A549 (cell line): ENCODE measurements around the gene CCDC43. TPM values are rescaled to one million over a fixed set of nuclear protein-coding genes. Genes with fewer than 3 reads are reported as not detected.

Source experiments
- ATAC-seq, 2 experiments: fragments of 200-7000 bp in 1 of 2; fragments of >200 bp in 1 of 2; cut with Nextera tagmentation in 1 of 2; cut with Tn5 transposase in 1 of 2; 3 replicates each; pipeline versions ENCODE4 v1.8.0 to v1.9.1; 2018 to 2020; ENCODE audit warnings: mild to moderate bottlenecking in 1 of 2, moderate library complexity in 1 of 2
- CTCF ChIA-PET: fragments of 300-600 bp; sonication (Branson Sonifier 250); formaldehyde crosslinking; extraction: SDS; loops from one replicate; lab custom pipeline; 2021; ENCODE audit warnings: antibody characterized with exemption, inconsistent platforms; lab: Yijun Ruan, JAX
- POLR2A ChIA-PET: fragments of 350-600 bp; formaldehyde crosslinking; extraction: SDS; loops from one replicate; lab custom pipeline; 2021; ENCODE audit warnings: antibody characterized with exemption, inconsistent platforms; lab: Yijun Ruan, JAX
- DNase-seq, 2 experiments: peaks; one replicate each; pipeline versions ENCODE4 v3.0.0 to v3.0.0-alpha.2; 2011 to 2016; ENCODE audit warnings: low read depth in 1 of 2, low spot score in 1 of 2
- FAIRE-seq: peaks from 2 replicates; lab custom pipeline; 2011; peaks lifted over from hg19 to GRCh38; lab: Jason Lieb, UNC
- H3K27ac ChIP-seq, 2 experiments: fragments of >200 bp; sonication (Bioruptor Twin); formaldehyde crosslinking; 3 replicates each; pipeline ENCODE4 v1.5.1; 2016 to 2017
- H3K4me1 ChIP-seq: fragments of >200 bp; sonication (Bioruptor Twin); formaldehyde crosslinking; 3 replicates; pipeline ENCODE4 v1.6.1; 2016
- H3K4me2 ChIP-seq: fragments of >200 bp; sonication (Bioruptor Twin); formaldehyde crosslinking; 3 replicates; pipeline ENCODE4 v1.6.1; 2016
- H3K4me3 ChIP-seq: fragments of >200 bp; sonication (Bioruptor Twin); formaldehyde crosslinking; 3 replicates; pipeline ENCODE4 v1.5.1; 2016
- H3K9me3 ChIP-seq: fragments of >200 bp; sonication (Bioruptor Twin); formaldehyde crosslinking; 3 replicates; pipeline ENCODE4 v1.6.1; 2016
- BHLHE40 ChIP-seq: IDR thresholded peaks from 2 replicates; pipeline ENCODE4 v1.6.1; 2012; ENCODE audit warnings: low read depth, low read length, inconsistent platforms
- CBX2 ChIP-seq: fragments of 200-600 bp; sonication (generic); IDR thresholded peaks from 2 replicates; pipeline ENCODE4 v1.6.1; 2016; ENCODE audit warnings: low read depth, mild to moderate bottlenecking, borderline replicate concordance
- CBX8 ChIP-seq: fragments of 200-600 bp; sonication (generic); IDR thresholded peaks from 2 replicates; pipeline ENCODE4 v1.6.1; 2016
- CEBPB ChIP-seq, 2 experiments: fragments of >200 bp in 1 of 2; sonication (Bioruptor Twin) in 1 of 2; formaldehyde crosslinking in 1 of 2; IDR thresholded peaks; 2 replicates each; pipeline ENCODE4 v1.6.1; 2012 to 2016
- HDAC2 ChIP-seq: fragments of 200-600 bp; sonication (generic); IDR thresholded peaks from 2 replicates; pipeline ENCODE4 v1.6.1; 2016
- HOXA7 ChIP-seq: fragments of 250-450 bp; sonication (Bioruptor Pico); IDR thresholded peaks from 2 replicates; pipeline ENCODE4 v1.5.0; 2020; ENCODE audit warnings: mild to moderate bottlenecking, moderate library complexity
- HOXB13 ChIP-seq: fragments of 250-450 bp; sonication (Bioruptor Pico); IDR thresholded peaks from 2 replicates; pipeline ENCODE4 v1.5.0; 2020; ENCODE audit warnings: low read depth, mild to moderate bottlenecking, moderate library complexity
- KDM5A ChIP-seq: fragments of 200-600 bp; sonication (generic); IDR thresholded peaks from 2 replicates; pipeline ENCODE4 v1.6.1; 2016; ENCODE audit warnings: antibody characterized with exemption, mild to moderate bottlenecking
- MAFK ChIP-seq: fragments of 450-650 bp; IDR thresholded peaks from 2 replicates; pipeline ENCODE4 v1.6.1; 2014; ENCODE audit not compliant: partially characterized antibody
- MAX ChIP-seq: IDR thresholded peaks from 2 replicates; pipeline ENCODE4 v1.6.1; 2012
- MAZ ChIP-seq: fragments of 150-350 bp; IDR thresholded peaks from 2 replicates; pipeline ENCODE4 v1.6.1; 2014; ENCODE audit warnings: antibody characterized with exemption, low read depth, low read length, borderline replicate concordance
- MYC ChIP-seq: IDR thresholded peaks from 2 replicates; pipeline ENCODE4 v1.6.1; 2012; ENCODE audit warnings: mild to moderate bottlenecking, inconsistent platforms, low read length, improper control_type of control experiment, borderline replicate concordance
- NR3C1 ChIP-seq: fragments of >200 bp; sonication (Bioruptor Twin); formaldehyde crosslinking; IDR thresholded peaks from 3 replicates; pipeline ENCODE4 v1.6.1; 2017
- PBX3 ChIP-seq: IDR thresholded peaks from 2 replicates; pipeline ENCODE4 v1.6.1; 2012
- POLR2A ChIP-seq: IDR thresholded peaks from 2 replicates; pipeline ENCODE4 v1.6.1; 2012; ENCODE audit warnings: mild to moderate bottlenecking, low read length
- RAD21 ChIP-seq, 2 experiments: fragments of >200 bp in 1 of 2; sonication (Bioruptor Twin) in 1 of 2; formaldehyde crosslinking in 1 of 2; IDR thresholded peaks in 1 of 2; conservative IDR thresholded peaks in 1 of 2; 2 replicates in 1 of 2; 3 replicates in 1 of 2; pipeline ENCODE4 v1.6.1; 2012 to 2018; ENCODE audit warnings: inconsistent platforms in 1 of 2
- RARB ChIP-seq: fragments of 250-450 bp; sonication (Bioruptor Pico); IDR thresholded peaks from 2 replicates; pipeline ENCODE4 v1.8.0; 2021; ENCODE audit warnings: mild to moderate bottlenecking, moderate library complexity
- RCOR1 ChIP-seq: fragments of 150-350 bp; IDR thresholded peaks from 2 replicates; pipeline ENCODE4 v1.6.1; 2014; ENCODE audit warnings: antibody characterized with exemption, low read length, low read depth
- REST ChIP-seq: fragments of 200-600 bp; sonication (generic); IDR thresholded peaks from 2 replicates; pipeline ENCODE4 v1.6.1; 2016; ENCODE audit warnings: antibody characterized with exemption, mild to moderate bottlenecking, moderate library complexity
- ZC3H11A ChIP-seq: fragments of 450-650 bp; IDR thresholded peaks from 2 replicates; pipeline ENCODE4 v1.6.1; 2014; ENCODE audit warnings: antibody characterized with exemption, mild to moderate bottlenecking
- WGBS: methylation state at CpG from one replicate; pipeline ENCODE4 v1.1.6; 2017; ENCODE audit errors: missing lambda C conversion rate; 5-methylcytosine and 5-hydroxymethylcytosine counted together
- polyA plus RNA-seq, 4 experiments: library from polyadenylated mRNA; depleted of rRNA in 3 of 4; stranded (reverse); fragments of >200 nt; fragmentation: RNase III in 1 of 4; extraction: RNeasy Plus Mini Kit Qiagen cat#74134 plus additional on column Dnase treatment in 1 of 4; gene quantifications; 2 replicates in 3 of 4; 3 replicates in 1 of 4; pipeline ENCODE4 v1.2.3, GENCODE V29; 2011 to 2017
- TF ChIP-seq, protein P1 (sequence below): fragments of 150-350 bp; IDR thresholded peaks from 2 replicates; pipeline ENCODE4 v1.6.1; 2014; ENCODE audit warnings: low read depth, mild to moderate bottlenecking, low read length

The CCDC43 gene
- polyA plus RNA-seq, 2 of the 4 experiments (the other 2 are of a cell fraction): 34.3 to 37.3 TPM

GRCh38 chr17:44688675-44689476 is 700 bp downstream of the CCDC43 start:
- H3K27ac ChIP-seq: peak overlapping the region; percentile 80 to 92
- ChIA-PET CTCF (interaction anchor here (0.9 to 3.2 kb wide), 4 partner anchors 10 to 155 kb away, joined by 3 to 24 read pairs (median 3); no protein-coding TSS in a partner anchor), POLR2A (interaction anchor here (0.8 to 2.3 kb wide), 5 partner anchors 14 to 87 kb away, joined by 3 to 13 read pairs (median 4); partner anchors contain the start of gene DBF4B)
- H3K4me2 ChIP-seq: peak overlapping the region; percentile 92
- TF ChIP-seq REST (0 out of 2 replicates have a peak, but pooled peaks have one; percentile 17), PBX3 (no peak)
- WGBS: 9% methylated on average over 13 of the region's 13 CpGs
- DNase-seq (peak in 1 of 2 experiments; percentile 28), ATAC-seq (peak in 1 of 2 experiments; percentile 2; a peak in 3 of 6 replicates), FAIRE-seq (no peak)
- no peaks in the 10 kb centered on the region for H3K9me3 ChIP-seq
- H3K4me3 ChIP-seq: peak overlapping the region; percentile 67
- H3K4me1 ChIP-seq: peaks cover 21% of the 10 kb centered on the region

- Histone ChIP-seq H3K9me3 (no peaks in the 10 kb centered on the region), H3K27ac (no peak overlapping the region), H3K4me2 (peak overlapping the region; percentile 92), H3K4me1 (peaks cover 21% of the 10 kb centered on the region)
- WGBS: 85% methylated on average over 2 of the region's 2 CpGs
- FAIRE-seq (no peak), ATAC-seq (no peak)
- CTCF ChIA-PET: interaction anchor here (0.9 to 3.2 kb wide), 4 partner anchors 9 to 154 kb away, joined by 3 to 24 read pairs (median 3); no protein-coding TSS in a partner anchor
- no peak for TF ChIP-seq KDM5A
- no peak for TF ChIP-seq CBX8
- no peak for TF ChIP-seq MYC
- TF ChIP-seq CEBPB (IDR thresholded peaks at IDR 0.05): no peak
- TF ChIP-seq, protein P1, sequence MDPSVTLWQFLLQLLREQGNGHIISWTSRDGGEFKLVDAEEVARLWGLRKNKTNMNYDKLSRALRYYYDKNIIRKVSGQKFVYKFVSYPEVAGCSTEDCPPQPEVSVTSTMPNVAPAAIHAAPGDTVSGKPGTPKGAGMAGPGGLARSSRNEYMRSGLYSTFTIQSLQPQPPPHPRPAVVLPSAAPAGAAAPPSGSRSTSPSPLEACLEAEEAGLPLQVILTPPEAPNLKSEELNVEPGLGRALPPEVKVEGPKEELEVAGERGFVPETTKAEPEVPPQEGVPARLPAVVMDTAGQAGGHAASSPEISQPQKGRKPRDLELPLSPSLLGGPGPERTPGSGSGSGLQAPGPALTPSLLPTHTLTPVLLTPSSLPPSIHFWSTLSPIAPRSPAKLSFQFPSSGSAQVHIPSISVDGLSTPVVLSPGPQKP: no peak
- no peak for TF ChIP-seq HDAC2
- no peak for TF ChIP-seq NR3C1
- TF ChIP-seq POLR2A: no peak
- TF ChIP-seq CBX2: no peak
- TF ChIP-seq MAZ: no peak
- TF ChIP-seq MAFK: no peak
- TF ChIP-seq ZC3H11A: no peak
- no peak for TF ChIP-seq MAX
- no peak for TF ChIP-seq BHLHE40
- no peak for TF ChIP-seq RAD21 (conservative IDR thresholded peaks at IDR 0.05 in 1 of 2, IDR thresholded peaks at IDR 0.05 in 1 of 2)
- TF ChIP-seq HOXB13 (CRISPR knock-in tag): no peak
- no peak for TF ChIP-seq RCOR1
- no peak for TF ChIP-seq HOXA7 (CRISPR knock-in tag)
- TF ChIP-seq RARB (CRISPR knock-in tag): no peak
- TF ChIP-seq, all 56 proteins: peak for 0
- H3K4me3 ChIP-seq: peak overlapping the region; percentile 67
- no peak for DNase-seq
- POLR2A ChIA-PET: interaction anchor here (0.8 to 2.3 kb wide), 4 partner anchors 13 to 88 kb away, joined by 3 to 13 read pairs (median 4); partner anchors contain the start of gene DBF4B
Measured at GRCh38 chr17:44688200-44688599, 1.4 kb downstream of the CCDC43 start.
